IMR-90 (cell line): ENCODE measurements around the gene PLEKHB2. TPM values are rescaled to one million over a fixed set of nuclear protein-coding genes. Genes with fewer than 3 reads are reported as not detected.

Experiments
- ATAC-seq: fragments of 200-7000 bp; cut with Tn5 transposase; 2 replicates; pipeline ENCODE4 v1.9.1; 2020; ENCODE audit warnings: low read depth, mild to moderate bottlenecking, moderate library complexity
- BruUV-seq: library from RNA; stranded (reverse); fragments of 400-500 nt; replicated peaks from 2 replicates; lab custom pipeline; 2021; lab: Mats Ljungman, UMichigan
- CTCF ChIA-PET: fragments of 300-600 bp; formaldehyde crosslinking; extraction: SDS; loops from one replicate; lab custom pipeline; 2021; ENCODE audit warnings: antibody characterized with exemption; lab: Yijun Ruan, JAX
- POLR2A ChIA-PET: fragments of 300-600 bp; sonication (Branson Sonifier 250); formaldehyde crosslinking; loops from one replicate; lab custom pipeline; 2022; ENCODE audit warnings: antibody characterized with exemption; ENCODE audit not compliant: unreplicated experiment; lab: Charles Lee
- DNase-seq: peaks from one replicate; pipeline ENCODE4 v3.0.0; 2013
- H2AFZ ChIP-seq: replicated peaks from 2 replicates; pipeline ENCODE3; 2013; ENCODE audit warnings: low read length, mild to moderate bottlenecking; ENCODE audit not compliant: poor library complexity
- H2AK5ac ChIP-seq: 2 replicates; pipeline ENCODE4 v1.6.1; 2013; ENCODE audit warnings: low read depth, low read length, inconsistent platforms
- H2AK9ac ChIP-seq: replicated peaks from 2 replicates; pipeline ENCODE3; 2013; ENCODE audit warnings: mild to moderate bottlenecking, low read depth, low read length, moderate library complexity; ENCODE audit not compliant: poor library complexity
- H2BK120ac ChIP-seq: 2 replicates; pipeline ENCODE4 v1.6.1; 2013; ENCODE audit warnings: low read depth, low read length, inconsistent platforms
- H2BK15ac ChIP-seq: 3 replicates; pipeline ENCODE4 v1.6.1; 2013; ENCODE audit warnings: low read depth, low read length, inconsistent platforms
- H2BK20ac ChIP-seq: 2 replicates; pipeline ENCODE4 v1.6.1; 2013; ENCODE audit warnings: low read depth, mild to moderate bottlenecking, inconsistent platforms, low read length, moderate library complexity
- H2BK5ac ChIP-seq: 2 replicates; pipeline ENCODE4 v1.6.1; 2013; ENCODE audit warnings: mild to moderate bottlenecking, low read depth, low read length, inconsistent platforms; ENCODE audit not compliant: poor library complexity, severe bottlenecking
- H3K14ac ChIP-seq: replicated peaks from 2 replicates; pipeline ENCODE4 v1.6.1; 2013; ENCODE audit warnings: low read depth, low read length, inconsistent platforms
- H3K18ac ChIP-seq: 2 replicates; pipeline ENCODE4 v1.6.1; 2013; ENCODE audit warnings: low read depth, low read length, control low read depth
- H3K23ac ChIP-seq: 2 replicates; pipeline ENCODE4 v1.6.1; 2013; ENCODE audit warnings: low read depth, low read length, inconsistent platforms
- H3K27ac ChIP-seq: 2 replicates; pipeline ENCODE4 v1.5.1; 2013; ENCODE audit warnings: mild to moderate bottlenecking, control low read depth, low read length; ENCODE audit not compliant: insufficient read depth
- H3K27me3 ChIP-seq: 2 replicates; pipeline ENCODE4 v1.6.1; 2013; ENCODE audit warnings: low read length; ENCODE audit not compliant: control insufficient read depth, insufficient read depth
- H3K36me3 ChIP-seq: 2 replicates; pipeline ENCODE4 v1.6.1; 2013; ENCODE audit warnings: low read length, mixed read lengths; ENCODE audit not compliant: control insufficient read depth, insufficient read depth
- H3K4ac ChIP-seq: 2 replicates; pipeline ENCODE4 v1.6.1; 2013; ENCODE audit warnings: low read depth, low read length, inconsistent platforms
- H3K4me1 ChIP-seq: 2 replicates; pipeline ENCODE4 v1.6.1; 2013; ENCODE audit warnings: low read length, mixed read lengths; ENCODE audit not compliant: control insufficient read depth, insufficient read depth
- H3K4me2 ChIP-seq: 2 replicates; pipeline ENCODE4 v1.6.1; 2013; ENCODE audit warnings: low read depth, mild to moderate bottlenecking, control low read depth, low read length, moderate library complexity
- H3K4me3 ChIP-seq: 2 replicates; pipeline ENCODE4 v1.5.1; 2013; ENCODE audit warnings: low read depth, mild to moderate bottlenecking, control low read depth, low read length, moderate library complexity; ENCODE audit not compliant: insufficient read depth
- H3K56ac ChIP-seq: 2 replicates; pipeline ENCODE4 v1.6.1; 2013; ENCODE audit warnings: low read length, inconsistent platforms; ENCODE audit not compliant: insufficient read depth; ENCODE audit errors: extremely low read depth
- H3K79me1 ChIP-seq, 2 experiments: 2 replicates each; pipeline ENCODE4 v1.6.1; 2013; ENCODE audit warnings: low read length in 2 of 2, inconsistent platforms in 1 of 2, low read depth in 1 of 2
- H3K9ac ChIP-seq: 2 replicates; pipeline ENCODE4 v1.6.1; 2013; ENCODE audit warnings: low read depth, low read length, control low read depth
- H3K9me1 ChIP-seq: 2 replicates; pipeline ENCODE4 v1.6.1; 2013; ENCODE audit warnings: low read length, inconsistent platforms; ENCODE audit not compliant: insufficient read depth
- H3K9me3 ChIP-seq: 2 replicates; pipeline ENCODE4 v1.6.1; 2013; ENCODE audit warnings: low read length; ENCODE audit not compliant: control insufficient read depth, insufficient read depth
- H4K20me1 ChIP-seq: 2 replicates; pipeline ENCODE4 v1.6.1; 2013; ENCODE audit warnings: low read length, inconsistent platforms; ENCODE audit not compliant: insufficient read depth
- H4K5ac ChIP-seq: 2 replicates; pipeline ENCODE4 v1.6.1; 2013; ENCODE audit warnings: mild to moderate bottlenecking, low read depth, low read length, control low read depth
- H4K8ac ChIP-seq, 2 experiments: 2 replicates each; pipeline ENCODE4 v1.6.1; 2013; ENCODE audit warnings: low read depth in 2 of 2, low read length in 2 of 2, control low read depth in 1 of 2, inconsistent platforms in 1 of 2
- H4K91ac ChIP-seq: 2 replicates; pipeline ENCODE4 v1.6.1; 2013; ENCODE audit warnings: low read depth, low read length, inconsistent platforms; ENCODE audit not compliant: insufficient read depth
- BHLHE40 ChIP-seq: fragments of 150-350 bp; IDR thresholded peaks from 2 replicates; pipeline ENCODE4 v1.6.1; 2016; ENCODE audit warnings: mild to moderate bottlenecking, low read depth, low read length
- CEBPB ChIP-seq: IDR thresholded peaks from 2 replicates; pipeline ENCODE4 v1.6.1; 2012; ENCODE audit warnings: low read depth, low read length, improper control_type of control experiment
- CHD1 ChIP-seq: IDR thresholded peaks from 2 replicates; pipeline ENCODE4 v1.6.1; 2012; ENCODE audit warnings: low read depth, low read length, improper control_type of control experiment
- CTCF ChIP-seq: conservative IDR thresholded peaks from 2 replicates; pipeline ENCODE4 v1.5.1; 2012; ENCODE audit warnings: mild to moderate bottlenecking, low read depth, low read length, improper control_type of control experiment
- ELK1 ChIP-seq: fragments of 150-350 bp; IDR thresholded peaks from 2 replicates; pipeline ENCODE4 v1.6.1; 2016; ENCODE audit warnings: low read depth, mild to moderate bottlenecking, low read length, moderate library complexity, borderline replicate concordance
- FOS ChIP-seq: fragments of 150-350 bp; IDR thresholded peaks from 2 replicates; pipeline ENCODE4 v1.6.1; 2016; ENCODE audit warnings: low read depth, low read length
- MAFK ChIP-seq: IDR thresholded peaks from 2 replicates; pipeline ENCODE4 v1.6.1; 2012; ENCODE audit warnings: low read depth, low read length, improper control_type of control experiment
- MXI1 ChIP-seq: IDR thresholded peaks from 2 replicates; pipeline ENCODE4 v1.6.1; 2012; ENCODE audit warnings: low read depth, mild to moderate bottlenecking, low read length, moderate library complexity, borderline replicate concordance
- NFE2L2 ChIP-seq: fragments of 150-350 bp; IDR thresholded peaks from 2 replicates; pipeline ENCODE4 v1.6.1; 2016; ENCODE audit warnings: low read depth, mild to moderate bottlenecking, low read length
- RAD21 ChIP-seq: IDR thresholded peaks from 2 replicates; pipeline ENCODE4 v1.6.1; 2012; ENCODE audit warnings: low read length, improper control_type of control experiment
- RCOR1 ChIP-seq: IDR thresholded peaks from 2 replicates; pipeline ENCODE4 v1.6.1; 2012; ENCODE audit warnings: mild to moderate bottlenecking, low read length, improper control_type of control experiment; ENCODE audit not compliant: insufficient replicate concordance
- SMC3 ChIP-seq: fragments of 150-350 bp; IDR thresholded peaks from 2 replicates; pipeline ENCODE4 v1.6.1; 2016; ENCODE audit warnings: low read depth, mild to moderate bottlenecking, antibody characterized with exemption, low read length, moderate library complexity
- USF2 ChIP-seq: fragments of 150-350 bp; IDR thresholded peaks from 2 replicates; pipeline ENCODE4 v1.6.1; 2017; ENCODE audit warnings: mild to moderate bottlenecking, antibody characterized with exemption, low read length, low read depth
- WGBS, 2 experiments: methylation state at CpG; one replicate each; pipeline versions ENCODE4 v1.1.5 to v1.1.7; 2013; ENCODE audit warnings: missing lambda C conversion rate in 2 of 2; ENCODE audit not compliant: insufficient read length in 1 of 2; ENCODE audit errors: extremely low coverage in 2 of 2; 5-methylcytosine and 5-hydroxymethylcytosine counted together
- dilution Hi-C: fragments of 300-500 bp; cut with HindIII; formaldehyde crosslinking; loops from one replicate; pipeline ENCODE4 v1.14.3; 2018; ENCODE audit warnings: low sequenced_read_pairs; ENCODE audit not compliant: unreplicated experiment
- in situ Hi-C: fragments of 300-500 bp; cut with MboI; formaldehyde crosslinking; loops from 3 replicates; pipeline ENCODE4 v1.14.3; 2019; ENCODE audit warnings: low sequenced_read_pairs, inconsistent platforms, mixed read lengths
- intact Hi-C: fragments of 100-400 bp; cut with micrococcal nuclease; formaldehyde crosslinking; loops from 2 replicates; pipeline ENCODE4 v1.10.0; 2022
- polyA plus RNA-seq, 3 experiments: library from polyadenylated mRNA; depleted of rRNA; stranded (reverse); fragments of >200 nt; gene quantifications; 2 replicates each; pipeline ENCODE4 v1.2.3, GENCODE V29; 2012; ENCODE audit warnings: low replicate concordance in 1 of 3
- total RNA-seq: library from RNA; depleted of rRNA; stranded (reverse); fragments of >200 nt; gene quantifications from 2 replicates; pipeline ENCODE4 v1.2.3, GENCODE V29; 2012

PLEKHB2 gene
- total and polyA plus RNA-seq, 2 of the 4 experiments (the other 2 are of a cell fraction), result 62.9 to 82.1 TPM

GRCh38 chr2:131148426-131148825 is 43.3 kb downstream of the PLEKHB2 start:
- Histone ChIP-seq H3K4me1 (no peaks in the 10 kb centered on the region), H3K36me3 (peaks cover 24% of the 10 kb centered on the region), H2BK20ac (no peak overlapping the region), H2AFZ (no peak overlapping the region), H4K20me1 (peaks cover 4% of the 10 kb centered on the region; the same call in 1 of the 2 replicates), H2AK9ac (no peak overlapping the region), H3K14ac (no peak overlapping the region), H4K5ac (no peak overlapping the region), H2BK5ac (no peak overlapping the region), H3K4ac (no peak overlapping the region), H3K9me1 (peaks cover 7% of the 10 kb centered on the region; the same call in 1 of the 2 replicates), H3K27me3 (no peaks in the 10 kb centered on the region), H4K8ac (no peak overlapping the region), H3K9me3 (no peaks in the 10 kb centered on the region), H3K18ac (no peak overlapping the region), H4K91ac (no peak overlapping the region), H3K4me3 (no peak overlapping the region), H2AK5ac (no peak overlapping the region), H3K79me1 (peaks cover 3 to 13% of the 10 kb centered on the region in 2 experiments; a peak in 3 of 4 replicates), H3K4me2 (no peak overlapping the region), H3K56ac (no peak overlapping the region), H3K27ac (no peak overlapping the region), H3K9ac (no peak overlapping the region), H3K23ac (no peak overlapping the region), H2BK15ac (no peak overlapping the region), H2BK120ac (no peak overlapping the region)
- dilution Hi-C loops (no loop called here), in situ Hi-C loops (no loop called here), intact Hi-C loops (loop anchor here (5.0 kb wide), 1 partner anchor 351 kb away; no protein-coding TSS in a partner anchor)
- 100% methylated on average over 1 of the region's 3 CpGs; no CpG with 5 or more reads in 1 of the 2 experiments for WGBS, 2 experiments
- BruUV-seq, result no TSS peak
- ChIA-PET POLR2A (no interaction called here), CTCF (no interaction called here)
- no peak for ATAC-seq
- no peak for DNase-seq
- TF ChIP-seq BHLHE40 (no peak), RAD21 (no peak), FOS (no peak), SMC3 (no peak), ELK1 (no peak), CHD1 (no peak), MXI1 (no peak), CEBPB (no peak), MAFK (no peak), CTCF (no peak), USF2 (no peak), NFE2L2 (no peak), RCOR1 (no peak)
